ENCODE measurements around the gene RSPH1.

- TF ChIP-seq, protein P1, sequence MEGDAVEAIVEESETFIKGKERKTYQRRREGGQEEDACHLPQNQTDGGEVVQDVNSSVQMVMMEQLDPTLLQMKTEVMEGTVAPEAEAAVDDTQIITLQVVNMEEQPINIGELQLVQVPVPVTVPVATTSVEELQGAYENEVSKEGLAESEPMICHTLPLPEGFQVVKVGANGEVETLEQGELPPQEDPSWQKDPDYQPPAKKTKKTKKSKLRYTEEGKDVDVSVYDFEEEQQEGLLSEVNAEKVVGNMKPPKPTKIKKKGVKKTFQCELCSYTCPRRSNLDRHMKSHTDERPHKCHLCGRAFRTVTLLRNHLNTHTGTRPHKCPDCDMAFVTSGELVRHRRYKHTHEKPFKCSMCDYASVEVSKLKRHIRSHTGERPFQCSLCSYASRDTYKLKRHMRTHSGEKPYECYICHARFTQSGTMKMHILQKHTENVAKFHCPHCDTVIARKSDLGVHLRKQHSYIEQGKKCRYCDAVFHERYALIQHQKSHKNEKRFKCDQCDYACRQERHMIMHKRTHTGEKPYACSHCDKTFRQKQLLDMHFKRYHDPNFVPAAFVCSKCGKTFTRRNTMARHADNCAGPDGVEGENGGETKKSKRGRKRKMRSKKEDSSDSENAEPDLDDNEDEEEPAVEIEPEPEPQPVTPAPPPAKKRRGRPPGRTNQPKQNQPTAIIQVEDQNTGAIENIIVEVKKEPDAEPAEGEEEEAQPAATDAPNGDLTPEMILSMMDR (conservative IDR thresholded peaks at IDR 0.05; ENCODE audit: low read depth, low read length) = no peak
- TF ChIP-seq EZH2 (IDR thresholded peaks at IDR 0.05; ENCODE audit: low read length, unreplicated experiment) = no peak
Observed at GRCh38 chr21:42429021-42429420, 67.0 kb downstream of the RSPH1 start.
